ENCODE measurements around the gene CMPK2.

DNA sequence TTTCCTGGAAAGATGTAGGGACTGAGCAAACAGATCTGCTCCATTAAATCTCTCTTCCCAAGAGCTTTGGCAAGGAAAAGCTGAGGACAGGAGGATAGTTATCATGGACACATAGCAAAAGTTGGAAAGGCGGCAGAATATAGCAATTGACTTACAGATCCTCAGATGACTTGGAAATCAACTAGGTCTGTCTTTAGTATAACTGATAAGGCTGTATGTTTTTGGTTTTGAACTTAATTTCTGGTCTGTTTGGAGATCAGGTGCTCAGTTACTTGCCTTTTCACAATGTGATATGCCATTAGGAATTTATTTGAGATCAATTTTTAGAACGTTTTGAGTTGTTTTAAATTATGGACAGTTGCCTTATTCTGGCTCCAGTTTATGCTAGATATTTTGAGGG is 19.8 kb upstream of the CMPK2 start:
- TF ChIP-seq CSDC2 (CRISPR knock-in tag; IDR thresholded peaks at IDR 0.05) (no peak), CREB5 (CRISPR knock-in tag; IDR thresholded peaks at IDR 0.05; ENCODE audit: low read depth) (no peak), ZNF70 (CRISPR knock-in tag; IDR thresholded peaks at IDR 0.05) (no peak)
- TF ChIP-seq, protein P1, sequence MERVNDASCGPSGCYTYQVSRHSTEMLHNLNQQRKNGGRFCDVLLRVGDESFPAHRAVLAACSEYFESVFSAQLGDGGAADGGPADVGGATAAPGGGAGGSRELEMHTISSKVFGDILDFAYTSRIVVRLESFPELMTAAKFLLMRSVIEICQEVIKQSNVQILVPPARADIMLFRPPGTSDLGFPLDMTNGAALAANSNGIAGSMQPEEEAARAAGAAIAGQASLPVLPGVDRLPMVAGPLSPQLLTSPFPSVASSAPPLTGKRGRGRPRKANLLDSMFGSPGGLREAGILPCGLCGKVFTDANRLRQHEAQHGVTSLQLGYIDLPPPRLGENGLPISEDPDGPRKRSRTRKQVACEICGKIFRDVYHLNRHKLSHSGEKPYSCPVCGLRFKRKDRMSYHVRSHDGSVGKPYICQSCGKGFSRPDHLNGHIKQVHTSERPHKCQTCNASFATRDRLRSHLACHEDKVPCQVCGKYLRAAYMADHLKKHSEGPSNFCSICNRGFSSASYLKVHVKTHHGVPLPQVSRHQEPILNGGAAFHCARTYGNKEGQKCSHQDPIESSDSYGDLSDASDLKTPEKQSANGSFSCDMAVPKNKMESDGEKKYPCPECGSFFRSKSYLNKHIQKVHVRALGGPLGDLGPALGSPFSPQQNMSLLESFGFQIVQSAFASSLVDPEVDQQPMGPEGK (CRISPR knock-in tag; IDR thresholded peaks at IDR 0.05; ENCODE audit: borderline replicate concordance), result no peak
